Uterine smooth muscle cell (primary cell): Measurements from ENCODE around the gene STON1. TPM values are rescaled to one million over a fixed set of nuclear protein-coding genes. Genes with fewer than 3 reads are reported as not detected.

Source experiments
- total RNA-seq: library from RNA; depleted of rRNA; stranded (reverse); fragments of >200 nt; gene quantifications from 2 replicates; pipeline ENCODE4 v1.2.3, GENCODE V29; 2014

STON1 gene, protein sequence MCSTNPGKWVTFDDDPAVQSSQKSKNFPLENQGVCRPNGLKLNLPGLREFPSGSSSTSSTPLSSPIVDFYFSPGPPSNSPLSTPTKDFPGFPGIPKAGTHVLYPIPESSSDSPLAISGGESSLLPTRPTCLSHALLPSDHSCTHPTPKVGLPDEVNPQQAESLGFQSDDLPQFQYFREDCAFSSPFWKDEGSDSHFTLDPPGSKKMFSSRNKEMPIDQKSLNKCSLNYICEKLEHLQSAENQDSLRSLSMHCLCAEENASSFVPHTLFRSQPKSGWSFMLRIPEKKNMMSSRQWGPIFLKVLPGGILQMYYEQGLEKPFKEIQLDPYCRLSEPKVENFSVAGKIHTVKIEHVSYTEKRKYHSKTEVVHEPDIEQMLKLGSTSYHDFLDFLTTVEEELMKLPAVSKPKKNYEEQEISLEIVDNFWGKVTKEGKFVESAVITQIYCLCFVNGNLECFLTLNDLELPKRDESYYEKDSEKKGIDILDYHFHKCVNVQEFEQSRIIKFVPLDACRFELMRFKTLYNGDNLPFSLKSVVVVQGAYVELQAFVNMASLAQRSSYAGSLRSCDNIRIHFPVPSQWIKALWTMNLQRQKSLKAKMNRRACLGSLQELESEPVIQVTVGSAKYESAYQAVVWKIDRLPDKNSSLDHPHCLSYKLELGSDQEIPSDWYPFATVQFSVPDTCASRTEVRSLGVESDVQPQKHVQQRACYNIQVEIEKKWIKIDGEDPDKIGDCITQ
- total RNA-seq = 8.2 and 20.9 TPM in 2 replicates

DNA sequence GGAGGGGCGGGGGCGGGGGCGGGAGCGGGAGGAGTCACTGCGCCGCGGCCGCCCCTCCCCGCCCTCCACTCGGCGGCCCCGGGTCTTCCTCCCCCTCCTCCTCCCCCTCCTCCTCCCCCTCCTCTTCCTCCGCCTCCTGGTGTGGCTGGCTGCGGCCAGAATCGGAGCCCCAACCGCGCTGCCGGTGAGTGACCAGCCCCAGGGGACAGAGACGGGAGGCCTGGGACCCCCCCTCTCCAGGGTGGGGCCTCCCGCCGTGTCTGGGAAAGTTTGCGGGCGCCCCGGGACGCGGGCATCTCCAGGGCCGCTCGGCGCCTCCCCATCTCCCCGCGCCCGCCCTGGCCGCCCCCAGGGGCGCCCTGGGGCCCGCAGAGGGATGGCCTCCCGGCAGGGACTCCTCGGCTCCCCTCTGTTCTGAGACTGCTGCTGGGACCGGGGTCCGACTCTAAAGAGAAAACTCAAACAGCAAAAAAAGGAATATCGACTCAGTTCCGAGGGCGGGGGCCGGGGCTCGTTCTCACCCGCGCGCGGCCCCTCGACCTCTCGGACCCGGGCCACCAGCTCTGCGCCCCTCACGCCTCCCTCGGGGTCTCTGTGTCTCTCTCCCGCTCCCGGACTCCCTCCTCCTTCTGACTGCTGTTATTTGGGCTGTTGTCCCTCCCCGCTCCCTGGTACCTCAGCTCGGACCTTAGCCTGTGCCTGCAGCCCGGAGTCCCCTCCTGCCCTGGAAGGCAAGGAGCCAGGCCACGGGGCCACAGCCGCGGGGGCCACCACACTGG, at the start of gene STON1:
Gene STON1, plus strand, starts transcription at position 122 of the 779 bp plus-strand sequence. CDS start 50,480 bp downstream, outside the sequence.

DNA sequence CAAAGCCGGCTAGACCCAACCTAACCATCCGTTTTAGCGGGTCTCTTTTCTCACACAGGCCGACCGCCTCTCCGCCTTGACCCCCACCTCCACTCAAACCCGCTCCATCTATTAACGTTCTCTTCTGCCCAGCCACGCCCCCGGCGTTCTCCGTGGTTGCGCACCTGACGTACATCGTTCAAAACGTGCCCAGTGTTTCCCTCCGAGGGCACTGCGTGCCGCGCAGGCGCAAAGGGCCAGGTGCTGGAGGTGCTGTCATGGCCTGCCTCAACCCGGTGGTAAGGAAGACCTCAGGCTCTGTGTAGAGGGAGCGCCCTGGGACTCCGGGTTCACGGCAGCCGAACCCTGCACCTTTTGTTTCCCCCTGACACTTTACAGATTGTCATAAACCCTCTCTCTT, 87.7 kb downstream of the STON1 start, which contains the start of gene GTF2A1L:
Gene GTF2A1L, plus strand, starts transcription at position 239 of the 400 bp plus-strand sequence. Its CDS starts 19 bp downstream, at position 258.

Other genes with a start within 250 kb of the STON1 start
- 35.2 and 38.0 TPM in 2 replicates for gene FOXN2, start 215.5 kb upstream of the STON1 start, total RNA-seq
- gene PPP1R21, start 89.4 kb upstream of the STON1 start, total RNA-seq = 15.5 and 26.9 TPM in 2 replicates
- gene GTF2A1L, start 87.7 kb downstream of the STON1 start, total RNA-seq = 0.11 and 1.6 TPM in 2 replicates
- not detected in 2 replicates for gene LHCGR, start 225.6 kb downstream of the STON1 start, total RNA-seq